ENCODE data around the gene CPLX3.

The CPLX3 gene

GRCh38 chr15:74779162-74779648, 47.2 kb upstream of the CPLX3 start:
- Histone ChIP-seq H3K4me2 (peak overlapping the region; percentile 99; the same call in 1 of the 2 replicates), H3K36me3 (ENCODE audit: insufficient read depth) (no peaks in the 10 kb centered on the region), H4K20me1 (ENCODE audit: insufficient read depth) (no peaks in the 10 kb centered on the region), H2AFZ (ENCODE audit: low read depth) (no peak overlapping the region), H3K4me3 (IDR thresholded peaks at IDR 0.05; ENCODE audit: insufficient read depth, low read depth, low read length) (no peak overlapping the region), H3K4me1 (ENCODE audit: low read depth, poor library complexity, severe bottlenecking) (peaks cover 70% of the 10 kb centered on the region), H3K9ac (no peak overlapping the region), H3K79me2 (ENCODE audit: insufficient read depth, low read depth) (peaks cover 19% of the 10 kb centered on the region), H3K27me3 (ENCODE audit: insufficient read depth, low read depth) (no peaks in the 10 kb centered on the region), H3K27ac (no peak overlapping the region)
- TF ChIP-seq CTCF (conservative IDR thresholded peaks at IDR 0.05; ENCODE audit: low read depth, low read length) = no peak

GRCh38 chr15:74780523-74781430, 45.6 kb upstream of the CPLX3 start:
- Histone ChIP-seq H3K4me1 (ENCODE audit: low read depth, poor library complexity, severe bottlenecking) (peaks cover 74% of the 10 kb centered on the region), H2AFZ (ENCODE audit: low read depth) (peak overlapping the region; percentile 50), H3K27ac (no peak overlapping the region), H3K27me3 (ENCODE audit: insufficient read depth, low read depth) (no peaks in the 10 kb centered on the region), H3K9ac (peak overlapping the region; percentile 23; the same call in 1 of the 2 replicates), H3K36me3 (ENCODE audit: insufficient read depth) (no peaks in the 10 kb centered on the region), H3K4me3 (IDR thresholded peaks at IDR 0.05; ENCODE audit: insufficient read depth, low read depth, low read length) (no peak overlapping the region), H3K79me2 (ENCODE audit: insufficient read depth, low read depth) (peaks cover 34% of the 10 kb centered on the region), H4K20me1 (ENCODE audit: insufficient read depth) (no peaks in the 10 kb centered on the region), H3K4me2 (peak overlapping the region; percentile 99)
- TF ChIP-seq CTCF (conservative IDR thresholded peaks at IDR 0.05; ENCODE audit: low read depth, low read length) = no peak

GRCh38 chr15:74781431-74782258, 44.8 kb upstream of the CPLX3 start, which contains the start of gene CSK:
TSS of gene CSK (plus strand) at chr15:74782080. CDS start at chr15:74798298, 16,218 bp downstream.
- peaks cover 43% of the 10 kb centered on the region for H3K79me2 ChIP-seq (ENCODE audit: insufficient read depth, low read depth)
- H3K27me3 ChIP-seq (ENCODE audit: insufficient read depth, low read depth) = no peaks in the 10 kb centered on the region
- peak; percentile 52 for TF ChIP-seq CTCF (conservative IDR thresholded peaks at IDR 0.05; ENCODE audit: low read depth, low read length)
- peak within 1 kb of the TSS; percentile 71; the same call in 1 of the 2 replicates for H3K9ac ChIP-seq
- no peaks in the 10 kb centered on the region for H3K36me3 ChIP-seq (ENCODE audit: insufficient read depth)
- no peaks in the 10 kb centered on the region for H4K20me1 ChIP-seq (ENCODE audit: insufficient read depth)
- H3K4me1 ChIP-seq (ENCODE audit: low read depth, poor library complexity, severe bottlenecking) = peaks cover 80% of the 10 kb centered on the region
- peak within 1 kb of the TSS; percentile 99 for H3K4me2 ChIP-seq
- peak within 1 kb of the TSS; percentile 50 for H2AFZ ChIP-seq (ENCODE audit: low read depth)
- H3K27ac ChIP-seq = peak within 1 kb of the TSS; percentile 59
- H3K4me3 ChIP-seq (IDR thresholded peaks at IDR 0.05; ENCODE audit: insufficient read depth, low read depth, low read length) = peak within 1 kb of the TSS; percentile 23

GRCh38 chr15:74782259-74783071, 44.0 kb upstream of the CPLX3 start:
- no peaks in the 10 kb centered on the region for H3K27me3 ChIP-seq (ENCODE audit: insufficient read depth, low read depth)
- H3K4me3 ChIP-seq (IDR thresholded peaks at IDR 0.05; ENCODE audit: insufficient read depth, low read depth, low read length) = peak overlapping the region; percentile 23
- H2AFZ ChIP-seq (ENCODE audit: low read depth) = no peak overlapping the region
- no peak for TF ChIP-seq CTCF (conservative IDR thresholded peaks at IDR 0.05; ENCODE audit: low read depth, low read length)
- no peaks in the 10 kb centered on the region for H4K20me1 ChIP-seq (ENCODE audit: insufficient read depth)
- H3K4me2 ChIP-seq = peak overlapping the region; percentile 99
- H3K79me2 ChIP-seq (ENCODE audit: insufficient read depth, low read depth) = peaks cover 50% of the 10 kb centered on the region
- peak overlapping the region; percentile 59 for H3K27ac ChIP-seq
- peak overlapping the region; percentile 71; the same call in 1 of the 2 replicates for H3K9ac ChIP-seq
- H3K36me3 ChIP-seq (ENCODE audit: insufficient read depth) = no peaks in the 10 kb centered on the region
- H3K4me1 ChIP-seq (ENCODE audit: low read depth, poor library complexity, severe bottlenecking) = peaks cover 80% of the 10 kb centered on the region

Data from KMS-11 (cell line).